HUES64 (cell line): Measurements from ENCODE around the gene STK39.
"Not testable (repeated sequence)": the region's sequence is repeated elsewhere in the genome, so short reads cannot be mapped to it uniquely, and the experiment has no call there.

Experiments
- H3K27ac ChIP-seq: 2 replicates; pipeline ENCODE4 v1.7.0; 2013; ENCODE audit warnings: low read depth, low read length, inconsistent platforms
- H3K27me3 ChIP-seq: 2 replicates; pipeline ENCODE4 v1.6.1; 2013; ENCODE audit warnings: mild to moderate bottlenecking, low read length; ENCODE audit not compliant: insufficient read depth
- H3K36me3 ChIP-seq: 2 replicates; pipeline ENCODE4 v1.6.1; 2013; ENCODE audit warnings: mild to moderate bottlenecking, low read length; ENCODE audit not compliant: insufficient read depth
- H3K4me1 ChIP-seq: 2 replicates; pipeline ENCODE4 v1.6.1; 2013; ENCODE audit warnings: mild to moderate bottlenecking, low read length, moderate library complexity; ENCODE audit not compliant: insufficient read depth
- H3K4me3 ChIP-seq: 2 replicates; pipeline ENCODE4 v1.5.1; 2013; ENCODE audit warnings: mild to moderate bottlenecking, low read length, moderate library complexity
- H3K9ac ChIP-seq: 2 replicates; pipeline ENCODE4 v1.6.1; 2013; ENCODE audit warnings: mild to moderate bottlenecking, low read depth, low read length
- H3K9me3 ChIP-seq: 2 replicates; pipeline ENCODE4 v1.6.1; 2013; ENCODE audit warnings: low read depth, low read length; ENCODE audit not compliant: insufficient read depth
- WGBS: fragments of 150-250, 120-280 bp; methylation state at CpG from one replicate; pipeline ENCODE4 v1.1.7; 2013; ENCODE audit warnings: missing lambda C conversion rate; 5-methylcytosine and 5-hydroxymethylcytosine counted together

Gene STK39

DNA sequence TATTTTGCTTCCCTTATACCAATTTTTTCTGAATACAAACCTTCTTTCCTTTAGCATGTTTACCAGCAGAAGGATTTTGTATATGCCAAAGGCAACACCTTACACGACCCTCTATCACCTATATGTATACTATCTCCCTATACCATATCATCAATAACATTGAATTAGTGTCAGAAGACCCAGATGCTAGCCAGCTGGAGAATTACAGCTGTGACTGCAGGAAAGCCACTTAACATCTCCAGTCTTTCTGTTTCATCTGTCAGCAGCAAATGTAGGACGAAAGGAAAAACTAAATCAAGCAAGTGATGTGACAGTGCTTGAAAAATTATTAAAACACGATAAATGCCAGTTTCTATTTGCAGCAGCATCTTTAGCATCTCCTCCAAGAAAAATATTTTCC, 193.7 kb downstream of the STK39 start:
- no peaks in the 10 kb centered on the region for H3K9me3 ChIP-seq
- H3K27ac ChIP-seq = no peak overlapping the region
- H3K27me3 ChIP-seq = no peaks in the 10 kb centered on the region
- no peaks in the 10 kb centered on the region for H3K36me3 ChIP-seq
- no peak overlapping the region for H3K4me3 ChIP-seq
- no peak overlapping the region for H3K9ac ChIP-seq
- WGBS = 90% methylated on average over 3 of the region's 3 CpGs
- peaks cover 10% of the 10 kb centered on the region for H3K4me1 ChIP-seq

GRCh38 chr2:168052773-168053172, 194.6 kb downstream of the STK39 start:
- Histone ChIP-seq H3K9me3 (no peaks in the 10 kb centered on the region), H3K36me3 (no peaks in the 10 kb centered on the region), H3K4me3 (no peak overlapping the region), H3K4me1 (peaks cover 10% of the 10 kb centered on the region), H3K27me3 (no peaks in the 10 kb centered on the region), H3K9ac (no peak overlapping the region), H3K27ac (no peak overlapping the region)
- 95% methylated on average over 4 of the region's 4 CpGs for WGBS

GRCh38 chr2:168050377-168050776, 197.0 kb downstream of the STK39 start:
- H3K4me3 ChIP-seq = no peak overlapping the region
- H3K27ac ChIP-seq = no peak overlapping the region
- no peak overlapping the region for H3K9ac ChIP-seq
- no peaks in the 10 kb centered on the region for H3K27me3 ChIP-seq
- H3K36me3 ChIP-seq = no peaks in the 10 kb centered on the region
- no peaks in the 10 kb centered on the region for H3K9me3 ChIP-seq
- peaks cover 4% of the 10 kb centered on the region; the same call in 1 of the 2 replicates for H3K4me1 ChIP-seq
- 77% methylated on average over 2 of the region's 2 CpGs for WGBS

GRCh38 chr2:168049609-168050008, 197.8 kb downstream of the STK39 start:
- H3K27me3 ChIP-seq = no peaks in the 10 kb centered on the region
- WGBS = 100% methylated on average over 2 of the region's 2 CpGs

GRCh38 chr2:168047091-168047690, 200.2 kb downstream of the STK39 start:
- H3K36me3 ChIP-seq = no peaks in the 10 kb centered on the region
- WGBS = 92% methylated on average over 3 of the region's 3 CpGs
- peaks cover 4% of the 10 kb centered on the region; the same call in 1 of the 2 replicates for H3K4me1 ChIP-seq
- H3K27me3 ChIP-seq = no peaks in the 10 kb centered on the region
- H3K27ac ChIP-seq = no peak overlapping the region
- no peak overlapping the region for H3K4me3 ChIP-seq
- no peaks in the 10 kb centered on the region for H3K9me3 ChIP-seq
- no peak overlapping the region for H3K9ac ChIP-seq

More at GRCh38 chr2:168049609-168050008, 197.8 kb downstream of the STK39 start:
- peaks cover 8% of the 10 kb centered on the region; the same call in 1 of the 2 replicates for H3K4me1 ChIP-seq
- no peak overlapping the region for H3K27ac ChIP-seq
- H3K4me3 ChIP-seq = no peak overlapping the region
- H3K9ac ChIP-seq = no peak overlapping the region
- no peaks in the 10 kb centered on the region for H3K9me3 ChIP-seq
- no peaks in the 10 kb centered on the region for H3K36me3 ChIP-seq

DNA sequence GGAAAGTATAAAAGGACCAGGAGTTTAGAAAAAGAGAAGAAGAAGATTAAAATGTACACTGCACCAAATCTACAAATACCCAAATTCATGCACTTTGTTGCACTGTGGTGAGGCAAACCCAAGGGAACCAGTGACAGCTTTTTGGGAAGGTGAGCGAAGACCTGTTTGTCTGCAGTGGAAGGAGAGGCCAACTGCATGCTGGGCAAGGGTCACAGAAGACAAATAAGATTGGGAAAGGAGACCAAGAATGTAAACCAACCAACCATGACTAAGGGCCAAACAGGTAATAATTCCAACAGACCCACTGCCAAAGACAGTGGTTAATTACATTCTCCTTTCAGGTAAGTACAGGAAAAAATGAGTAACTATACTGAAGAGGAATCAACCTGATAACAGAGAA, 202.8 kb downstream of the STK39 start:
- no peak overlapping the region for H3K4me3 ChIP-seq
- no peaks in the 10 kb centered on the region for H3K36me3 ChIP-seq
- H3K27me3 ChIP-seq = no peaks in the 10 kb centered on the region
- H3K4me1 ChIP-seq = peaks cover 4% of the 10 kb centered on the region; the same call in 1 of the 2 replicates
- no peak overlapping the region for H3K9ac ChIP-seq
- H3K9me3 ChIP-seq = no peaks in the 10 kb centered on the region
- WGBS = 95% methylated on average over 1 of the region's 1 CpG
- no peak overlapping the region for H3K27ac ChIP-seq

GRCh38 chr2:168044176-168044575, 203.2 kb downstream of the STK39 start:
- Histone ChIP-seq H3K36me3 (no peaks in the 10 kb centered on the region), H3K27ac (no peak overlapping the region), H3K9ac (no peak overlapping the region), H3K4me1 (peaks cover 4% of the 10 kb centered on the region; the same call in 1 of the 2 replicates), H3K4me3 (no peak overlapping the region), H3K27me3 (no peaks in the 10 kb centered on the region), H3K9me3 (no peaks in the 10 kb centered on the region)
- WGBS = 100% methylated on average over 1 of the region's 2 CpGs

DNA sequence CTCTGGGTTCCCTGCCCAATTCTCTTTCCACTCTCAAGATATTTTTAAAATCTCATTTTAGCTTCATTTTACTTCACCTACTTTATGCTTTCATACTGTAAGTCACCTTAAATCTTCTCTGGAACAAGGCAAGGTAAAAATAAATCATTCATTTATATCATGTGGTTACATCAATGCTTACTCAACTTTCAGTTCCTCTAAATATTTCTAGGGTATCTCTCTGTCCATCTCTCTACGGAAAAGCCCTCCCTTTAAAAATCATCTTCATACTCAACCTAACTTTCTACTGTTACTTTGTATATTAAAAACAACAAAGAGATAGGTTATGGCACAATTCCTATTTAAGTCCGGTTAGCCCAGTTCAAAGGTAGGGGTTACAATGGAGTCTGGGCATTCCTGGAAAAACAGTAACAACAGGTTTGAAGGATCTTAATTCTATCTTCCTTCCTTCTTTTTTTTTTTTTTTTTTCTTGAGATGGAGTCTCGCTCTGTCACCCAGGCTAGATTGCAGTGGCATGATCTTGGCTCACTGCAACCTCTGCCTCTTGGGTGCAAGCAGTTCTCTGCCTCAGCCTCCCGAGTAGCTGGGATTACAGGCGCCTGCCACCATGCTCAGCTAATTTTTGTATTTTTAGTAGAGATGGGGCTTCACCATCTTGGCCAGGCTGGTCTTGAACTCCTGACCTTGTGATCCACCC, 205.1 kb downstream of the STK39 start:
- not testable (repeated sequence) for H3K4me1 ChIP-seq, H3K36me3 ChIP-seq, H3K4me3 ChIP-seq, H3K9me3 ChIP-seq, H3K27ac ChIP-seq, H3K9ac ChIP-seq, H3K27me3 ChIP-seq
- WGBS = 92% methylated on average over 5 of the region's 5 CpGs

DNA sequence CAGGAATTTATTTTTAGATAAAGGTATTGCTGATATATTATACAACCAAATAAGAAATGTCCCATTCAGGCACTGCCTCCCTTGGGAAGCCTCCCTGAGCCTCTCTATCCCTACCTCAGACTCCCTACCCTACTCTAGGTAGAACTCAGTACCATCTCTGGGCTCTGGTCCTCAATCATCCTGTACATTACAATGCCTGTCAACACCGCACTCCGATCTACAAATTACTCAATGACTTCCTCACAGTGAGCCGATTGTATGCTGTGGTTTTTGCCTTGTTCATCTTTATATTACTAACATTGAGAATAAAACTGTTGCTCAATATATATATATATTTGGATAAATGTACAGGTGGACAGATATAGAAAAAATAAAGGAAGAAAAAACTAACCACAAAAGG, 207.5 kb downstream of the STK39 start:
- 98% methylated on average over 3 of the region's 3 CpGs for WGBS
- H3K36me3 ChIP-seq = no peaks in the 10 kb centered on the region

GRCh38 chr2:168037778-168038177, 209.6 kb downstream of the STK39 start:
- Histone ChIP-seq H3K9me3 (no peaks in the 10 kb centered on the region), H3K27me3 (no peaks in the 10 kb centered on the region), H3K36me3 (no peaks in the 10 kb centered on the region), H3K4me3 (no peak overlapping the region), H3K9ac (no peak overlapping the region), H3K27ac (no peak overlapping the region), H3K4me1 (no peaks in the 10 kb centered on the region)
- WGBS = 100% methylated on average over 1 of the region's 2 CpGs

More for the DNA sequence above, 207.5 kb downstream of the STK39 start:
- H3K27ac ChIP-seq = no peak overlapping the region
- no peaks in the 10 kb centered on the region for H3K27me3 ChIP-seq
- H3K9ac ChIP-seq = no peak overlapping the region
- H3K4me3 ChIP-seq = no peak overlapping the region
- H3K9me3 ChIP-seq = no peaks in the 10 kb centered on the region
- 0 out of 2 replicates have a peak, but pooled peaks cover 2% of the 10 kb centered on the region for H3K4me1 ChIP-seq

DNA sequence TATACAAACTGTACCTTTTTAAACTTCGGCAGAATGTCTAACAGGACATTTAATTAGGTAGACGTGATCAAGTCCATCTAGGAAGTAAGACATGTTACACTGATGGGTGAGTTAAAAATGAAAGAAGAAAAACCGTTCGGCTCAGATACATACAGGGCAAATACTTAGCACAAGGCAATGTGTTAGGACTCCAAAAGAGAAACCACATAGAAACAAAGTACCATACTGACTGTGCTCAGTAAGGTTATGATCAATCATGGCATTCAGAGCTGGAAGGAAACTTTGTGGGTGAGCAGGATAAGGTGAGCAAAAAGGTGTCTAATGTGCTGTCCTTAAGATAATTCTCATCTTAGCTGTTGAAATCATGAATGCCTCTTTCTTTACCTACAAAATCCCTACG, 211.9 kb downstream of the STK39 start:
- H3K4me3 ChIP-seq = no peak overlapping the region
- H3K4me1 ChIP-seq = no peaks in the 10 kb centered on the region
- no peak overlapping the region for H3K9ac ChIP-seq
- H3K27me3 ChIP-seq = no peaks in the 10 kb centered on the region
- WGBS = 99% methylated on average over 5 of the region's 5 CpGs
- no peaks in the 10 kb centered on the region for H3K36me3 ChIP-seq
- no peaks in the 10 kb centered on the region for H3K9me3 ChIP-seq
- no peak overlapping the region for H3K27ac ChIP-seq
